SK-N-SH (cell line): ENCODE results near the gene FKBP11. TPM values are rescaled to one million over a fixed set of nuclear protein-coding genes. Genes with fewer than 3 reads are reported as not detected.
A peak's percentile ranks its signal among the peaks of the same experiment; 100 is the strongest.

Experiments used
- CTCF ChIA-PET: fragments of 300-600, 350-600 bp; formaldehyde crosslinking; extraction: SDS; loops from one replicate; lab custom pipeline; 2021; lab: Yijun Ruan, JAX
- POLR2A ChIA-PET: fragments of 350-600 bp; sonication (Branson Sonifier 250); formaldehyde crosslinking; extraction: SDS; loops from one replicate; lab custom pipeline; 2020; ENCODE audit warnings: antibody characterized with exemption, inconsistent platforms; lab: Yijun Ruan, JAX
- DNase-seq: peaks from one replicate; pipeline ENCODE4 v3.0.0; 2012
- H2AFZ ChIP-seq: fragments of 200-600 bp; sonication (generic); 2 replicates; pipeline ENCODE4 v1.8.1; 2016; ENCODE audit warnings: antibody characterized with exemption, mild to moderate bottlenecking, low read depth
- H3F3A ChIP-seq: fragments of 200-600 bp; sonication (generic); replicated peaks from 2 replicates; pipeline ENCODE3; 2016; ENCODE audit warnings: antibody characterized with exemption, mild to moderate bottlenecking; ENCODE audit not compliant: insufficient read depth
- H3K27ac ChIP-seq, 2 experiments: fragments of 200-500 bp in 1 of 2; fragments of 200-600 bp in 1 of 2; sonication (Bioruptor generic) in 1 of 2; sonication (generic), shearing (Covaris generic) in 1 of 2; 2 replicates each; pipeline versions ENCODE4 v1.5.1 to v1.6.1; 2014 to 2016; ENCODE audit warnings: low read depth in 2 of 2, inconsistent platforms in 1 of 2, low read length in 1 of 2, mild to moderate bottlenecking in 1 of 2, mixed read lengths in 1 of 2
- H3K27me3 ChIP-seq: fragments of 200-600 bp; sonication (generic), shearing (Covaris generic); 2 replicates; pipeline ENCODE4 v1.6.1; 2016; ENCODE audit warnings: mixed run types; ENCODE audit not compliant: insufficient read depth
- H3K36me3 ChIP-seq, 2 experiments: fragments of 200-500 bp in 1 of 2; fragments of 200-600 bp in 1 of 2; sonication (Bioruptor generic) in 1 of 2; sonication (generic) in 1 of 2; replicated peaks in 1 of 2; 2 replicates each; pipeline versions ENCODE3 to v1.5.1; 2014 to 2016; ENCODE audit warnings: low read length in 1 of 2, mild to moderate bottlenecking in 1 of 2; ENCODE audit not compliant: insufficient read depth in 2 of 2, control insufficient read depth in 1 of 2
- H3K4me1 ChIP-seq, 2 experiments: fragments of 200-500 bp in 1 of 2; fragments of 200-600 bp in 1 of 2; sonication (Bioruptor generic) in 1 of 2; sonication (generic), shearing (Covaris generic) in 1 of 2; 2 replicates each; pipeline versions ENCODE4 v1.5.1 to v1.6.1; 2014 to 2016; ENCODE audit warnings: low read depth in 1 of 2, low read length in 1 of 2, mixed run types in 1 of 2; ENCODE audit not compliant: insufficient read depth in 2 of 2, control insufficient read depth in 1 of 2
- H3K4me2 ChIP-seq: fragments of 200-600 bp; sonication (generic), shearing (Covaris generic); 2 replicates; pipeline ENCODE4 v1.6.1; 2017; ENCODE audit warnings: mixed run types
- H3K4me3 ChIP-seq, 2 experiments: fragments of 200-500 bp in 1 of 2; fragments of 200-600 bp in 1 of 2; sonication (Bioruptor generic) in 1 of 2; sonication (generic), shearing (Covaris generic) in 1 of 2; 2 replicates each; pipeline versions ENCODE4 v1.5.1 to v1.8.1; 2014 to 2016; ENCODE audit warnings: low read depth in 2 of 2, inconsistent platforms in 1 of 2, low read length in 1 of 2, mild to moderate bottlenecking in 1 of 2, mixed read lengths in 1 of 2, moderate library complexity in 1 of 2
- H3K79me2 ChIP-seq: fragments of 200-600 bp; sonication (generic); 2 replicates; pipeline ENCODE4 v1.8.1; 2017; ENCODE audit warnings: mild to moderate bottlenecking; ENCODE audit not compliant: insufficient read depth
- H3K9ac ChIP-seq: fragments of 200-600 bp; sonication (generic); 2 replicates; pipeline ENCODE4 v1.6.1; 2017; ENCODE audit warnings: mixed run types
- H3K9me2 ChIP-seq: fragments of 200-600 bp; sonication (generic); 2 replicates; pipeline ENCODE4 v1.6.1; 2017; ENCODE audit warnings: mixed run types
- H3K9me3 ChIP-seq: fragments of 200-600 bp; sonication (generic); 2 replicates; pipeline ENCODE4 v1.6.1; 2017; ENCODE audit warnings: mixed run types, mild to moderate bottlenecking, moderate library complexity
- H4K20me1 ChIP-seq: fragments of 200-600 bp; sonication (generic); 2 replicates; pipeline ENCODE4 v1.6.1; 2017; ENCODE audit warnings: mild to moderate bottlenecking, mixed run types; ENCODE audit not compliant: insufficient read depth
- CTCF ChIP-seq: fragments of 200-600 bp; sonication (generic); IDR thresholded peaks from 2 replicates; pipeline ENCODE4 v1.6.1; 2017; ENCODE audit warnings: antibody characterized with exemption, mild to moderate bottlenecking, moderate library complexity
- EP300 ChIP-seq, 2 experiments: IDR thresholded peaks; 2 replicates each; pipeline versions ENCODE4 v1.4.0 to v1.6.1; 2012; ENCODE audit warnings: borderline replicate concordance in 1 of 2, low read depth in 1 of 2, low read length in 1 of 2
- FOSL2 ChIP-seq: IDR thresholded peaks from 2 replicates; pipeline ENCODE4 v1.4.0; 2012; ENCODE audit warnings: low read depth, mild to moderate bottlenecking, moderate library complexity, borderline replicate concordance
- FOXM1 ChIP-seq: IDR thresholded peaks from 2 replicates; pipeline ENCODE4 v1.4.0; 2012; ENCODE audit warnings: low read depth, mild to moderate bottlenecking
- GABPA ChIP-seq: IDR thresholded peaks from 2 replicates; pipeline ENCODE4 v1.4.0; 2012; ENCODE audit warnings: low read depth, mild to moderate bottlenecking
- GATA2 ChIP-seq: sonication (generic); formaldehyde crosslinking; IDR thresholded peaks from 2 replicates; pipeline ENCODE4 v1.5.0; 2020; ENCODE audit warnings: mild to moderate bottlenecking, missing genetic modification reagents
- JUND ChIP-seq: IDR thresholded peaks from 2 replicates; pipeline ENCODE4 v1.4.0; 2012
- MXI1 ChIP-seq: IDR thresholded peaks from 2 replicates; pipeline ENCODE4 v1.6.1; 2012; ENCODE audit warnings: mild to moderate bottlenecking, low read depth, low read length, improper control_type of control experiment
- PBX3 ChIP-seq: IDR thresholded peaks from 2 replicates; pipeline ENCODE4; 2012
- POLR2AphosphoS5 ChIP-seq: IDR thresholded peaks from 2 replicates; pipeline ENCODE4 v1.6.1; 2012; ENCODE audit warnings: low read depth, low read length
- RAD21 ChIP-seq: IDR thresholded peaks from 2 replicates; pipeline ENCODE4 v1.6.1; 2012; ENCODE audit warnings: mild to moderate bottlenecking, low read length
- RCOR1 ChIP-seq: fragments of 150-350 bp; IDR thresholded peaks from 2 replicates; pipeline ENCODE4 v1.6.1; 2017; ENCODE audit warnings: antibody characterized with exemption, low read length
- REST ChIP-seq: IDR thresholded peaks from 2 replicates; pipeline ENCODE4 v1.6.1; 2012; ENCODE audit warnings: mild to moderate bottlenecking, low read depth, low read length, moderate library complexity
- RFX5 ChIP-seq: IDR thresholded peaks from 2 replicates; pipeline ENCODE4 v1.6.1; 2012; ENCODE audit warnings: mild to moderate bottlenecking, improper control_type of control experiment, low read length
- TAF1 ChIP-seq: IDR thresholded peaks from 2 replicates; pipeline ENCODE4 v1.6.1; 2012; ENCODE audit warnings: low read depth, mild to moderate bottlenecking, low read length, moderate library complexity, borderline replicate concordance
- USF1 ChIP-seq: IDR thresholded peaks from 2 replicates; pipeline ENCODE4 v1.4.0; 2012; ENCODE audit warnings: low read depth, borderline replicate concordance
- YY1 ChIP-seq: IDR thresholded peaks from 2 replicates; pipeline ENCODE4 v1.4.0; 2012; ENCODE audit warnings: low read depth, mild to moderate bottlenecking
- ZBTB33 ChIP-seq: IDR thresholded peaks from 2 replicates; pipeline ENCODE4 v1.4.0; 2012; ENCODE audit warnings: low read depth, borderline replicate concordance
- polyA plus RNA-seq, 3 experiments: library from polyadenylated mRNA; depleted of rRNA; stranded (reverse); fragments of >200 nt; gene quantifications; 2 replicates each; pipeline ENCODE4 v1.2.3, GENCODE V29; 2012

FKBP11 gene
- polyA plus RNA-seq, 1 of the 3 experiments (the other 2 are of a cell fraction), result 28.5 TPM

GRCh38 chr12:48966177-48966895 is 41.0 kb upstream of the FKBP11 start (continued):
- TF ChIP-seq CTCF (no peak), EP300 (IDR thresholded peaks at IDR 0.05; ENCODE audit: borderline replicate concordance in 1 of 2, low read depth in 1 of 2, low read length in 1 of 2) (no peak), PBX3 (no peak), MXI1 (no peak), FOSL2 (no peak), RFX5 (no peak), POLR2AphosphoS5 (no peak), USF1 (no peak), GABPA (no peak)

GRCh38 chr12:48965298-48965838 is 40.1 kb upstream of the FKBP11 start:
- no peaks in the 10 kb centered on the region for H3K9me3 ChIP-seq
- DNase-seq, result peak; percentile 38
- H3K4me1 ChIP-seq, result peaks cover 0 to 4% of the 10 kb centered on the region in 2 experiments; a peak in 1 of 4 replicates
- ChIA-PET CTCF (interaction anchor here (1.1 to 32.2 kb wide), 3 partner anchors 20 to 30 kb away, joined by 3 to 935 read pairs (median 3); partner anchors contain the start of genes DDN and WNT1), POLR2A (no interaction called here)
- no peaks in the 10 kb centered on the region for H3K36me3 ChIP-seq
- no peak overlapping the region for H2AFZ ChIP-seq
- no peaks in the 10 kb centered on the region for H3F3A ChIP-seq
- no peaks in the 10 kb centered on the region for H4K20me1 ChIP-seq
- H3K9me2 ChIP-seq, result no peaks in the 10 kb centered on the region
- H3K4me3 ChIP-seq, result no peak overlapping the region
- H3K4me2 ChIP-seq, result no peak overlapping the region
- no peak overlapping the region for H3K9ac ChIP-seq
- H3K27ac ChIP-seq, result no peak overlapping the region
- peaks cover 27% of the 10 kb centered on the region; the same call in 1 of the 2 replicates for H3K27me3 ChIP-seq
- no peaks in the 10 kb centered on the region for H3K79me2 ChIP-seq
- TF ChIP-seq PBX3, result no peak
- no peak for TF ChIP-seq EP300 (IDR thresholded peaks at IDR 0.05; ENCODE audit: borderline replicate concordance in 1 of 2, low read depth in 1 of 2, low read length in 1 of 2)
- TF ChIP-seq RAD21, result peak; percentile 47
- TF ChIP-seq FOXM1, result no peak
- no peak for TF ChIP-seq REST
- TF ChIP-seq YY1, result no peak
- TF ChIP-seq RCOR1, result no peak
- no peak for TF ChIP-seq RFX5
- no peak for TF ChIP-seq JUND
- TF ChIP-seq ZBTB33, result no peak
- TF ChIP-seq TAF1, result no peak
- no peak for TF ChIP-seq GATA2 (CRISPR knock-in tag)
- TF ChIP-seq USF1, result no peak
